ENCODE data around the gene HIF3A.
A peak's percentile ranks its signal among the peaks of the same experiment; 100 is the strongest.

The HIF3A gene

GRCh38 chr19:46384396-46384795 is 87.6 kb downstream of the HIF3A start:
- DNase-seq (ENCODE audit: low spot score) = no peak

- no peak for DNase-seq (ENCODE audit: low spot score)
These were observed 88.8 kb downstream of the HIF3A start for GRCh38 chr19:46385636-46386035.

GRCh38 chr19:46386151-46386550 is 89.3 kb downstream of the HIF3A start:
- no peak for DNase-seq (ENCODE audit: low spot score)

- DNase-seq (ENCODE audit: low spot score) = no peak
These were observed 90.3 kb downstream of the HIF3A start for GRCh38 chr19:46386996-46387712.

- DNase-seq (ENCODE audit: low spot score) = no peak
These were observed 90.9 kb downstream of the HIF3A start for GRCh38 chr19:46387713-46388130.

- no peak for DNase-seq (ENCODE audit: low spot score)
These were observed 91.7 kb downstream of the HIF3A start for GRCh38 chr19:46388311-46389095.

GRCh38 chr19:46390121-46390858 is 93.4 kb downstream of the HIF3A start:
- DNase-seq (ENCODE audit: low spot score) = no peak

- no peak for DNase-seq (ENCODE audit: low spot score)
These were observed 94.0 kb downstream of the HIF3A start for GRCh38 chr19:46390866-46391265.

- no peak for DNase-seq (ENCODE audit: low spot score)
These were observed 94.7 kb downstream of the HIF3A start for GRCh38 chr19:46391296-46392251.

- DNase-seq (ENCODE audit: low spot score) = peak; percentile 37
These were observed 95.5 kb downstream of the HIF3A start for GRCh38 chr19:46392252-46392801.

GRCh38 chr19:46392837-46393236 is 96.0 kb downstream of the HIF3A start:
- DNase-seq (ENCODE audit: low spot score) = no peak
